GOT3 (cell line): ENCODE measurements around the gene AGTPBP1.
"Not testable (repeated sequence)": the region's sequence is repeated elsewhere in the genome, so short reads cannot be mapped to it uniquely, and the experiment has no call there.

Source experiments
- DNase-seq: peaks from one replicate; lab custom pipeline; 2025; ENCODE audit warnings: mixed read lengths; lab: John Stamatoyannopoulos, UW

The AGTPBP1 gene

DNA sequence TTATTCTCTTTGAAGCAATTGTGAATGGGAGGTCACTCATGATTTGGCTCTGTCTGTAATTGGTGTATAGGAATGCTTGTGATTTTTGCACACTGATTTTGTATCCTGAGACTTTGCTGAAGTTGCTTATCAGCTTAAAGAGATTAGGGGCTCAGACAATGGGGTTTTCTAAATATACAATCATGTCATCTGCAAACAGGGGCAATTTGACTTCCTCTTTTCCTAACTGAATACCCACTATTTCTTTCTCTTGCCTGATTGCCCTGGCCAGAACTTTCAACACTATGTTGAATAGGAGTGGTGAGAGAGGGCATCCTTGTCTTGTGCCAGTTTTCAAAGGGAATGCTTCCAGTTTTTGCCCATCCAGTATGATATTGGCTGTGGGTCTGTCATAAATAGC is 22.3 kb downstream of the AGTPBP1 start:
- not testable (repeated sequence) for DNase-seq

DNA sequence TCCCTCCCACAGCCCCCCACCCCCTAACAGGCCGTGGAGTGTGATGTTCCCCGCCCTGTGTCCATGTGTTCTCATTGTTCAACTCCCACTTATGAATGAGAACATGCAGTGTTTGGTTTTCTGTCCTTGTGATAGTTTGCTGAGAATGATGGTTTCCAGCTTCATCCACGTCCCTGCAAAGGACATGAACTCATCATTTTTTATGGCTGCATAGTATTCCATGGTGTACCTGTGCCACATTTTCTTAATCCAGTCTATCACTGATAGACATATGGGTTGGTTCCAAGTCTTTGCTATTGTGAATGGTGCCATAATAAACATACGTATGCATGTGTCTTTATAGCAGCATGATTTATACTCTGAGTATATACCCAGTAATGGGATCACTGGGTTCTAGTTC is 23.9 kb downstream of the AGTPBP1 start:
- DNase-seq: not testable (repeated sequence)

DNA sequence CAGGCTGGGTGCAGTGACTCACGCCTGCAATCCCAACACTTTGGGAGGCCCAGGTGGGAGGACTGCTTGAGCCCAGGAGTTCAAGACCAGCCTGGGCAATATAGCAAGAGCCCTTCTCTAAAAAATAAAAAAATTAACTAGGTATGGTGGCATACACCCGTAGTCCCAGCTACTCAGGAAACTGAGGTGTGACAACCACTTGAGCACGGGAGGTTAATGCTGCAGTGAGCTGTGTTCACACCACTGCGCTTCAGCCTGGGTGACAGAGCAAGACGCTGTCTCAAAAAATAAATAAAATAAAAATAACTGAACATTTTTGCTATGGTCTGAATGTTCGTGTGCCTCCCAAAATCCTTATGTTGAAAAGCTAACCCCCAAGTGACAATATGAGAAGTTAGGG is 24.5 kb downstream of the AGTPBP1 start:
- no peak for DNase-seq

DNA sequence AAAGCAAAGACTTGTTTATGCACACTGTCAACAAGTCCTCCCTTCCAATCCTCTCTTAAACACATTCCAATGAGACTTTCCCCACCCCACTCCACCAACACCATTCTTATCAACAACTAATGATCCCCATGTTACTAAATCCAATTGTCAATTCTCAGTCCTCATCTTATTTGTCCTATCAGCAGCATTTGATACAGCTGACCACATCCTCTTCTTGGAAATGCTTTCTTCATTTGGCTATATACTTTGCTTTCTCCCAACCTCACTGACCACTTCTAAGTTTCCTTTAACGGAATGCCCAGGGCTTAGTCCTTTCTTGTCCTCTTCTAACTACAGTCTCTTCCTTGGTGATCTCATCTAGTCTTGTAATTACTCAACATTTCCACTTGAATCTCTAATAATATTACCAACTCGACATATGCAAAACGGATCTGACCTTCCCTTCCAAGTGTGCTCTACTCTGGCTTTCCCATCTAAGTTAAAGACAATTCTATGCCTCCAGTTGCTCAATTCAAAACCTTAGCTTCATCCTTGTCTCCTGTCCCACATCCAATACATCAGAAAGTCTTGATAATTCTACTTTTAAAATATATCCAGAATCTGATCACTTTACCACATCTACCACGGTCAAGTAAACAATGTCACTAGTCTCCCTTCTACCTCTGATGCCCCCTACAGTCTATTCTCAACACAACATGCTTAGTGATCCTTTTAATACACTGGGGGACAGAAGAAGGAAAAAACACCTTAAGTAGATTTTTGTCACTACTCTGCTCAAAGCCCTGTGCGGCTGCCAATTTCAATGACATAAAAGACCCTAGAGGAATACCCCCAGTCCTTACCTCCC is 25.5 kb downstream of the AGTPBP1 start:
- no peak for DNase-seq

DNA sequence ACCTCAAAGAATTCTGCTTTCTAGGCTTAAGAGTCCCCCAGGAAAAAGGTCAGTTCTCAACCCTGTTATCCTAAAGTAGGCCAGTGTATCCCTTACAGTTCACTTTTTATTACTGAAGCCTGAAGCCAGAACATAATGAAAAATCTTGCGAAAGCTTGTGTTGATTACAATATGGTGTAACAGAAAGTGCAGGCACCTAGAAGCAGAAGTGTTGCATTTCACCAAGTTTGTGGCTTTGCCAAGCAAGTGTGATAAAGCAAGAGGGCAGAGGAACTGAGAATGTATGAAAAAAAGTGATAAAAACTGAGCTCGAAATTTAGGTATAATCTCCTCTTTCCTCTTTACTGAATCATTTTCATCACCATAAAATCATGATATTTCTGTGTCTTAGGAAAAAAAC is 26.2 kb downstream of the AGTPBP1 start:
- DNase-seq: no peak

DNA sequence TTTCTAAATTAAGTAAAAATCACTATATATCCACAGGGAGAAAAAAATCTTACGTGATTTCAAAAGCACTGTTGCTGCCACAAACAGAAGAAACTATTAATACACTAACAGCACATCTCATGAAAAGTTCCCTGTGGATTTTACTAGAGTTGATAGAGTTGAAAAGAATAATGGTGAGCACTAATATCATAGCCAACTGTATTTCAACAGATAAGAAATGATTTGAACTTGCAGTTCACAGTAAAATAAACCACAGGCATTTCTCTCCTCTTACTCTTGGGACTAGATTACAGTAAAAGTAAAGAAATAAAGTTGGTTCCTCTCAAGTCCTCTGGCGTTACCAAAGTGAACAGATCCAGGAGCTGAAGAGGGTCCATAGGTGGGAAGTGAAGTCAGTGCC is 27.9 kb downstream of the AGTPBP1 start:
- no peak for DNase-seq

DNA sequence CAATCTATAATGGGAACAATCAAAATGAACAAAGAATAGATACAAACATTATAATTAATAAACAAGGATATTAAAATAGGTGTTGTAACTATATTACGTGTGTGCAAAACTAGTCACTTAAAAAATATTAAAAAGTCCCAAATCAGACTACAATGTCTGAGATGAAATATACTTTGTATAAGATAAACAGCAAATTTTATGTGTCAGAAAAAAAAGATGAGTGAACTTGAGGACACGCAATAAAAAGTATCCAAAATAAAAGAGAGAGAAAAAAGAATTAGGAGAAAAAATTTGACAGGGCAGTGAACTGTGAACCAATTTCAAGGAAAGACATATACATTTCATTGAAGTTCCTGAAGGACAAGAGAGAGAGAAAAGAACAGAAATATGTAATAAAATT is 37.0 kb downstream of the AGTPBP1 start:
- DNase-seq: no peak

DNA sequence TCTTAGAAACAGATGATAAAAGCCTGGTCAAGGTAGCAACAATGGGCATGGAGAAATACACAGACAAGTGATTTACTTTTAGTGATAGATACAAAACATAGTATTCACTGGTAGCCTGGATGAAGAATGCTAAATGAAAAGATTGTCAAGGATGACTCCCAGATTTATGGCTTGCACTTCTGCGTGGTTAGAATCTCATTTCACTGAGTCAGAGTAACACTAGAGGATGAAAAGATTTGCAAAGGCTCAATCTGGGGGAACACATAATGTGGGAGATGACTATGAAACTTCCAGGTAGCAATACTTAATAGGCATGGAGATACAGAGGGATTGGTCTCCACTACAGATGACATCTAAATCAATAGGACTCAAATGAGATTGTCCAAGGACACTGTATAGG is 38.4 kb downstream of the AGTPBP1 start:
- DNase-seq: no peak

DNA sequence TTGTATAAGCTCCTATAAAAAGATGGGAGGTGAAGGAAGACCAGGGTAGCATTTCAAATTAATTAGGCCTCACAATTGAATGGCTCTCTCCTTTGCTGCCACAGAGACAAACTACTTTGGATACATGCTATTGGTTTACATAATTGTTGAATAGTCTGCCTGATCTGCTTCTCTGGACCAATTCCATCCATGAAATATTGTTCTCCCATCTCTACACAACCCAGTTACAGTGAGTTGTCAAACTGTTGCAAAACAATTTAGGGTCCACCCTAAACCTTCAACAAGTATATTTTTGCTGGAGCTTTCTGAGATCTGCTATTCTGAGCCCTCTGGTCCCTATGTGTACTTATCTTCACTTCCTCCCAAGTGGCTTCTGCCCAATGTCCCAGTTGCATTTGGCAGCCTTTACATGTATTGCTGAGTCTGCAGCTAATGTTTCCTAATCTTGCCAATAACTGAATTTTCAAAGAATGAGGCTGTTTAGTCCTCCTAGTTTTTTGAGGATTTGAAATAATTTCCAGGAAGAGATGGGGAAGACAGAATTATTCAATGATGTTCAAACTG is 38.9 kb downstream of the AGTPBP1 start:
- DNase-seq: no peak

DNA sequence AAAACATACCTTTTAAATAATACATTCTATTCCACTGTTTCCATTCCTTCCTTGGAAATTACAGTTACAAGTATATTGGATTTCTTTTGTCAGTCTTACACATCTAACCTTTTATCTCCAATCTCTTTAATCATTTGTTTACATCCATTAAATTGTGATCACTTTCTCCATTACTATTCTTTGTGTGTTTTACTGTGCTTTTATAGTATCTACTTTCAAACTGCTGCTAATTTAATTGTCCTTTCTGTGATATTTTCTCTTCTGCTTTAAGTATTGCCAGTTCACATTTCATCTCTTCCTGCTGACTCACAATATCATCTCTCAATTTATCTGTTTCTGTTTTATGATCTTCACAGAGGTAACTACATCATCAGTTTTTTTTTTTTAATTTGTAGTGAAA is 39.6 kb downstream of the AGTPBP1 start:
- DNase-seq: no peak

DNA sequence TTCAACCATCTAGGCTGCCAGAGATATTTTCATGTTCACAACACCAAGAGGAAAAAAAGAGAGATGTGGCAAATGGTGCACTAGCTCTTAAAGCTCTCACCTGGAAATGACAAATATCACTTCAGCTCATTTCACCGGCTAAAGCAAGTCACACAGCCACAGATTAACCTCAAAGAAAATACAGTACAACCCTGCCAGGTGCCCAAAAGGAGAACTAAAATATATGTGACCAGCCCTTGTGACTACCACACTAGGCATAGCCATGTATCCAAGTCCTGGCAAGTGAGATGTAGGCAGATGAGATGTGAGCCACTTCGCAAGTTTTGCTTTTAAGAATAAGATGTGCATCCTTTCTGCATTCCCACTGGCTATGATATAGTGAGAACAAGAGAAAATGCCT is 41.4 kb downstream of the AGTPBP1 start:
- no peak for DNase-seq

DNA sequence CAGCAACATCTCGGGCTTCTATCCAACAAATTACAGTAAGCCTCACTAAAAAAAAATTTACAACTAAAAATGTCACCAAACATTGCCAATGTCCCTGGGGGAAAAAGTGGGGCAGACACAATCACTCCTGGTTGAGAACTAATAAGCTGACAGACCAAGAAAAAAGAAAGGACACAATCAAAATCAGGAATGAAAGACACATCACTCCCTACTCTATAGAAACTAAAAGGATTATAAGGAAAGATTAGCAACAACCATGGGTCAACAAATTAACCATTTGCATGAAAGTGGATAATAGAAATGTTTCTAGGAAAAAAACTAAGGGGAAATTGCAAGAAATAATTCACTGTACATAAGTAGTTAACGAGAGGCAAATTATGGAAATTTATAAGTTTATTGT is 53.4 kb downstream of the AGTPBP1 start:
- DNase-seq: no peak

DNA sequence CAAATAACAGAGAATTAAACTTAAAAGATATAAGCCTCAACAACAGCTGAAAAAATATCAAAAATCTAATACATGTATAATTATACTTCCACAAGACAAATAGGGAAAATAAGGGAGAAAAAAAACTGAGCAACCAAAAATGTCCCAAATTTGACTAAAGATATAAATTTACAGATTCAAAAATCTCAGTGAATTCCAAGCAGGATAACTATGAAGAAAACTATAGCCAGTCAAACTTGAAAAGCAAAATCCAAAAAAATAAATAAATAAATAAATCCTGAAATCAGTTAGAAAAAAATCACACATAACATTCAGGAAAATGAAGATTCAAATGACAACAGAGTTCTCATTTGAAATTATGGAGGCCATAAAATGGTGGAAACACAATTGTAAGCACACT is 56.7 kb downstream of the AGTPBP1 start:
- no peak for DNase-seq

DNA sequence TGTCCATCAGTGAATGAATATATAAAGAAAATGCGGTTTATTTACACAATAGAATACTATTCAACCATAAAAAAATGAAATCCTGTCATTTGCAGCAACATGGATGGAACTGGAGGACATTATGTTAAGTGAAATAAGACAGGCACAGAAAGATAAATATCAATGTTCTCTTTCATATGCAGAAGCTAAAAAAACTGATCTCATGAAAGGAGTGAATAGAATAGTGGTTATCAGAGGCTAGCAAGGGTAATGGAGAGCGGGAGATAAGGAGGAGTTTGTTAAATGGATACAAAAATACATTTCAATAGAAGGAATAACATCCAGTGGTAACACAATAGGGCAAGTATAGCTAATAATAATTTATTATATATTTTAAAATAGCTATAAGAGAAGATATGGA is 65.0 kb downstream of the AGTPBP1 start:
- no peak for DNase-seq

DNA sequence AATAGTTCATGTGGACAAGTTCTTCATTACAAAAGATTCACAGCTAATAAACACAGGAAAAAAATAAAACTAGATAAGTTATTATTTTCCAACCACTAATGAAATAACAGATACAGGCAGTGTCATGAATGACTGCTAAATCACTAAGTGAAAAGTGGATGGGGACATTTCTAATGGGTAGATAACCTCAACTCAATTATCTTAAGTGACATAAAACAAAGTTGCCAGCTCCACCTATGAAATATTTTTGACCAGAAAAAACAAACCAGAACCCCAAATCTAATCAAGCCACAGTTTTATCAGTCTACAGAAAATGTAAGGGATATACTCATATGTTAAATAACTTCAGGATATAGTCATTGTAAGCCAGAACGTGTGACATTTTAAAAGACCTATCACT is 74.4 kb downstream of the AGTPBP1 start:
- no peak for DNase-seq

DNA sequence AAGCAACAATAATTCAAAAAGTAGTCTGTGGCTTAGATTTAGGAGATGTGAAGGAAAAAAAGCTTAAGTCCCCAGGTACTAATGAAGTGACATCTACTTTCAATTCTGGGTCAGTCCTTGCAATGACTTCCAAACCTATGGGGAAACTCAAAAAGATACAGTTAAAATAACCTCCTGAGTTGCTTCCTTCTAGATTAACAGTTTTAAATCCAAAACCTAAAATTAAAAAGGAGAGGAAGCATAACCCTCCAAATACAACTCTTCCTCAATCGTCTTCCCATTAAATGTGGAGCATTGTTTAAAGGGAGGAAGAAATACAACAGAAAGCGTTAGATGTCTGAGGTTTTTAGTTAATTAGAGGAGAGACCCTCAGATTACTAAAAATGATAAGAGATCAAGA is 75.7 kb downstream of the AGTPBP1 start:
- DNase-seq: no peak

DNA sequence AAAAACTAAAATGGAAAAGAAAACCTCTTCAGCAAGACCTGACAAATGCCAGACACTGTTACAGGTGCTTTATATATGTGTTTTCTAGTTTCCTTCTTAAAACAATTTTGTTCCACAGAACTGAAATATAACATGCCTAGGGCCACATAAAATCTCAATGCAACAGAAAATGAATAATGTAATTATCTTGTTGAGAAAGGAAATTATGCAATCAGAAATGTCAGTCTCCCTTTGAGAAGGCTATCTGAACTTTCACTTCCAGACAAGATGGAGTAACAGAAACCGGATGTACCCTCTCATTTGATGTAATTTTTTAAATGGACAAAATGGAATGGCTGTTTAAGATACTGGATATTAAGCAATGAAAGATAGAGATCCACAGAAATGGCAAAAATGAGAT is 79.2 kb downstream of the AGTPBP1 start:
- DNase-seq: no peak

DNA sequence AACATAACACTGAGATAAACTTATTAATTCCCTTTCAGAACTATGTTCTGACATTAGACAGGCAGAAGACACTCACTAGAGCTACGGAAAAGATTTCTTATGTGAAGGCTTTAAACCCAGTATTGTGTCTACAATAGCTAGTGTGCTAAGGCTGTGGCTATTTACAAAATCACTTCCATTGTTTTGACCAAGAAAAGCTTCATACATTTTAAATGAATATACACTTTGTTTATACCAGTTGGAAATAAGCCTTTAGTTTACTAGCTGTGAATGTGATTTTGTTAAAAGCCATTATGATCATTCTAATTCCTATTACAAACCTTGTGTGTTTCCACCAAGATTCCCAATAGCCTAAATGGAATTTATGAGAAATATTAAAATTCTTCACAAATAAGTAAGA is 83.0 kb downstream of the AGTPBP1 start:
- no peak for DNase-seq

DNA sequence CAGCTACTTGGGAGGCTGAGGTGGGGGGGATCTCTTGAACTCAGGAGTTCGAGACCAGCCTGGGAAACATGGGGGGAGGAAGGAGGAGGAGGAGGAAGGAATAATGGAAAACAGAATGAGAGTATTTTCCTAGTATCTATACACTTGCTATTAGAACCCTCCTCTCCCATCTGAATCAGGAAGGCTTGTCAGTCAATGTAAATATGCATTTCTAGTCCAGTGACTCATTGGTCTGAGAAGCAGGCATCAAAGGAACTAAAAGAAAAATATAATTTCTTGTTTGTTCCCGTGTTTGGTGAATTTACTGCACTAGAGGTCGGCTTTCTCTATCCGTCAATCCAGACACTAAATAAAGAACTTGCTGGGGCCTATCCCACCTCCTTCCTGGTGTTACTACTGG is 88.6 kb downstream of the AGTPBP1 start:
- no peak for DNase-seq

DNA sequence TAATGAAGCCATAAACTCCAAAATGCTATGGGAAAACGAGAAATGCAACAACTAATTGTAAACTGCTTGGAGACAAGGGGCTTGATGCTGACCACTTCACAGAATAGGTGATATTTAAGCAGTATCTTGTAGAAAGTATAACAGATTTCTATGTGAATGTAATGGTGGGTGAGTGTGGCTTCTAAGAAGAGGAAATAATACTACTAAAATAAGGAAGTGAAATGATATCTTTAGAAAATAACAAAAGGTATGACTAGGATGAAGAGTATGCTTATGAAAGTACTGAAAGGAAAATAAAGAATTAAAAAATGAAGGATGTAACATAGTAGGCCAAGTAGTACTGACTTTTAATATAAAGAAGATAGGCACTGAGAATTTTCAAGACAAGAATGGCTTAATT is 94.2 kb downstream of the AGTPBP1 start:
- DNase-seq: no peak

DNA sequence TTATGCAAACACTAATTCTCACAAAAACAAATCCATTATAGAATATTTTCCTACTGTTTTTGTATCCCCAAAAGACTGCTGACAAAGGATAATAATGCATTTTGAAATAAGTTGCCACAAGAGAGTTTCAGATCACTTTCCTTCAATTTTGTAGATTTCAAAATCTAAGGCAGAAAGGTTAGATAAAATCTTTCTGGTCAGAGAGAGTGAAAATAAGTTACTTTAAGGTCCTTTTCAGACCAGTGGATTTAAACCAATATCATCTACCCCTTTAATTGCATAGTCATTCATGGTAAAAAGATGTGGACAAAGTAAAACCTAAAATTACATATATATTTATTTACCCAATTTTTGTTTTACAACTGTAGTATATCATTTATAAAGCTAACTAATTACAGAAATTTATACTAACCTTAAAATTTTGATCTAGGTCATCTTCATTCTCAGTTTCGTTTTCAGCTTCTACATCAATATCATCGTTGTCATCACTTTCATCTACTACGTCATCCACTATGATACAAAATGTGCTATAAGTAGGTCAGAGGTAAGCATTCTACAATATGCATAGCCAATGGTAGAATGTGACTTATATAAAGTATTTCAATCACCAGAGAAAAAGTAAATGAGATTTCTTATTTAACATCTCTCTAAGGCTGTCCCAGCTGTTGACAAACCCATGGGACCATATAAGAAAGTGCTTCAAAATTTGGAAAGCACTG is 95.7 kb downstream of the AGTPBP1 start:
- DNase-seq: no peak

DNA sequence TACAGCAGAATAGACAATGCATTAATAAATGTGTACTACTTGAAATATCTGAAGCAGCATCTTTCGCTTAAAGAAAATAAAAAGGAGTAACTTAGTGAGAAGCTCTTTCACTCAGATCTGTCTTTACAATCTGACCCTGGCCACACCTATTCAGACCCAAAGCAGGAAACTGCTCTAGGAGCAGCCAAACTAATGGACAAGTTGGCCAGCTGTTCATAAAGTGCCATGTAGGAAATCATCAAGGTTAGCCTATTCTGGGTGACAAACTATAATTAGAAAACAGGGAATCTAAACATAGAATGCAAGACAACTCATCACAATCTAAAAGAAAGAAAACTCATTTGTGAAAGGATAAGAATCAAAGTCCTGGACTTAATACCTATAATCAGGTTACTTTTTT is 101.3 kb downstream of the AGTPBP1 start:
- DNase-seq: no peak

DNA sequence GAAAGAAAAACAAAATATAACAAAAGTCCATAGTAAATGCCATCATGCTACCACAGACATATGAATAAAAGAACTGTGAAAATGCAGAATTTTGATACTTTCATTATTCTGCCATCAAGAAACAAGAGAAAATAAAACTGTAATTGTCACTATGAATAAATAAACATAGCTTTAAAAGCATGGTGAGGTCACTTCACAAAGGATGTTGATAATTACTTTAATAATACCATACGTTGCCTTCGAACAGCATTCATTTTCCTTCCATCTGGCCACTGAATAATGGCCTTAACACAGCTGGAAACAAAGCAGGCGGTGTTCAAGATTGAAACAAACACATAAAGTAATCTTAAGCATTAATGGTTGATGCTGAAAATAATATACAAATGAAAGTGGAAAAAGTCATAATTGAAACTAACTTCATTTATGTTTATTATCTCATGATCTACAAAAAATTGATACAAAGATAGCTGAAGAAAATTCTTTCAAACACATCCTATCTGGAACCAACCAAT is 102.0 kb downstream of the AGTPBP1 start:
- DNase-seq: no peak
